ENCODE data around the gene ERVW-1.
"Not testable (repeated sequence)": the region's sequence is repeated elsewhere in the genome, so short reads cannot be mapped to it uniquely, and the experiment has no call there.

ERVW-1 gene

DNA sequence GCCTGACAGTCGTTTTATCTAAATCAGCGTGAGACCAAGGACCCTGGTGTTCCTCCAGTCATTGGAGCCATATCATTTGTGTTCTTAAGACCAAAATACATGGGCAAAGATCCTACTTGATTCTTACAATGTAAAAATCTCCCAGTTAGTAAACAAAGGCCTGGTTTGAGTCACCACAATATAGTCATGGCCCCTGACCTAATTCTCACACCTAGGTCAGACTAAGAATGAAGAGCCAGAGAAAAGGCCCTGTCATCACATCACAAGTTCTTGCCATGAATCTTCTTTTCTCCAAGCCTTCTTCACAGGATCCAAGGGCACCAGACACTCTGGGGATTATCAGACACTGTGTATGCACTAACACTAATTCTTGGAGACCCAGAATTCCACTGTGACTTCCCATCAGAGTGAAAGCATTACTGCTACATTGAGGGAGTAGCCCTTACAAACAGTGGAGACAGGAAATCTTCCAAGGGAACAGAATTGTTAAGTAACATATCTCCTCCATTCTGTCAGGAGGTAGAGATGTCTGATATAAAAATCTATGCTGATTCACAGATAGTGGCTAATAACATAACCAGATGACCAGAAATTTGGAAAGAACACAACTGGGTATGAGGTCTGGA, 7.6 kb upstream of the ERVW-1 start:
- no peak overlapping the region for H3K4me3 ChIP-seq (ENCODE audit: control insufficient read depth, low read depth, low read length)
- DNase-seq (ENCODE audit: low read depth): peak; percentile 37
- no peak for TF ChIP-seq CTCF (conservative IDR thresholded peaks at IDR 0.05; ENCODE audit: control insufficient read depth, insufficient read depth, low read depth, low read length)

- not testable (repeated sequence) for H3K4me3 ChIP-seq (ENCODE audit: control insufficient read depth, low read depth, low read length); DNase-seq (ENCODE audit: low read depth)
These were observed 6.5 kb upstream of the ERVW-1 start for GRCh38 chr7:92484226-92484625.

DNA sequence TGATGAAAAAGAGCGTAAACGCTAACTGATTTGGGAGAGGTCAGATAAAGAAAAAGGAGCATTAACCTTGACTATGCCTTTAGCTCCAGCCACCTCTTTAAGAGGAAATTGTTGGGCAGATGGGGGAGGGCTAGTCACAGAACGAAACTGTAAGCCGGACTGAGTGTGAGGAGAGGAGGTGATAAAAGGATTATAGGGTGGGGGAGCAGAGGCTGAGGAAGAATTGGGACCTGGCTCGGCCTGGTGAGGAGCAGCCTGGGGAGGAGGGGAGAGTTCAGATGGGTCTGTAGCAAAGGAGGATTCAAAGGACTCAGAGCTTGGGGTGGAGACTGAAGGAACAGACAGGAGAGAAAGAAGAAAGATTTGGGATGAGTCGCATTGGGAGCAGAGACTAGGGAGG, 5.9 kb upstream of the ERVW-1 start:
- H3K4me3 ChIP-seq (ENCODE audit: control insufficient read depth, low read depth, low read length); DNase-seq (ENCODE audit: low read depth): not testable (repeated sequence)

- not testable (repeated sequence) for DNase-seq (ENCODE audit: low read depth); H3K4me3 ChIP-seq (ENCODE audit: control insufficient read depth, low read depth, low read length)
These were observed 1.4 kb upstream of the ERVW-1 start for GRCh38 chr7:92479146-92479545.

- TF ChIP-seq CTCF (conservative IDR thresholded peaks at IDR 0.05; ENCODE audit: control insufficient read depth, insufficient read depth, low read depth, low read length): no peak
- DNase-seq (ENCODE audit: low read depth): no peak
- H3K4me3 ChIP-seq (ENCODE audit: control insufficient read depth, low read depth, low read length): no peak overlapping the region
These were observed 965 bp upstream of the ERVW-1 start for GRCh38 chr7:92478711-92479110.

DNA sequence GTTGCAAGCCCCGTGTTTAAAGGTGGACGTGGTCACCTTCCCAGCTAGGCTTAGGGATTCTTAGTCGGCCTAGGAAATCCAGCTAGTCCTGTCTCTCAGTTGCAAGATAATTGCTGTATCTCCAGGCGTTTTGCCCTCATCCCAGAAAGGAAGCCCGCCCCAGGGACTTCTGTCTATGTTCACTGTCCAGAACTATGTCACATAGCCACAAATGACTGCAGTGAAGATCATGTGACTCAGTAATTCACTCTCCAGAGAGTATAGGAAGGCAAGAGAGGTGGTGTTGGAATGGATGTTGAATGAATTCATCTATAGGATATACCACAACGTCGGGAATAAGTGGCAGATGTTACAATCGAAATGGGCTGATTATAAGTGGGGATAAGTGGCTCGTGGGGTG, 349 bp upstream of the ERVW-1 start:
- no peak for DNase-seq (ENCODE audit: low read depth)
- TF ChIP-seq CTCF (conservative IDR thresholded peaks at IDR 0.05; ENCODE audit: control insufficient read depth, insufficient read depth, low read depth, low read length): no peak
- H3K4me3 ChIP-seq (ENCODE audit: control insufficient read depth, low read depth, low read length): no peak overlapping the region

GRCh38 chr7:92475851-92476590, 1.7 kb downstream of the ERVW-1 start:
- not testable (repeated sequence) for DNase-seq (ENCODE audit: low read depth); H3K4me3 ChIP-seq (ENCODE audit: control insufficient read depth, low read depth, low read length)

DNA sequence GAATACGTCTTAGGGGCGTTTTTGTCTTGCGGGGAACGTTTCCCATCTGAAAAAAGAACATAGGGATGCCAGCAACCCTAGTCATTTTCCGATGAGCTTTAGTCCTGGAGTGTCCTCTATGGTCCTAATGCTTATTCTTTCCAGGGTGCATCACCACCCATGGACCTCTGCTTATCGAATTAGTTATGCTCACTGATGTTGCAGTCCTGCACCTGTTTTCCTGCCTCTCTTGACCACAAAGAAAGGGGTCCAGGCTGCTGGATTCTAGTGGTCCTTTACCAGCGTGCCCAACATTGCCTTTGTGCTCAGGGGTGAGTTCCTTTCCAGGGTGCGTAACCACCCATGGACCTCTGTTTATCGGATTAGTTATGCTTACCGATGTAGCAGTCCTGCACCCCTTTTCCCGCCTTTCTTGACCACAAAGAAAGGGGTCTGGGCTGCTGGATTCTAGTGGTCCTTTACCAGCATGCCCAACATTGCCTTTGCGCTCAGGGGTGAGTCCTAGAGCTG, 2.4 kb downstream of the ERVW-1 start:
- H3K4me3 ChIP-seq (ENCODE audit: control insufficient read depth, low read depth, low read length); DNase-seq (ENCODE audit: low read depth): not testable (repeated sequence)

DNA sequence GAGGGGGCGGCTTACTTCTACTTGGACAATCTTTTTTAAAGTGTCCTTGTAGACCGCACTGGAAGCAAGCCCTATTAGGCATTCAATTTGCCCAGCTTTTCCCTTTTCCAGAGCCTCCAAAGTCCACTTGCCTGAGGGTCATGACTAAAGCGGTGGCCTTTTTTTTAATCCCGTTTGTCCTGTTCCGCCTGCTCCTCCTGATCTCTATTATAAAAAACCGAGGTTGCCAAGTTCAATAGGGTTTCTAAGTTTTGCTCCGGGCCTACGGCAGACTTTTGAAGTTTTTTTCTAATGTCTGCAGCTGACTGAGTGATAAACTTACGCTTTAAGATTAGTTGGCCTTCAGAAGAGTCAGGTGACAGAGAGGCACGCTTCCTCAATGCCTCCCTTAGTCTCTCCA, 3.8 kb downstream of the ERVW-1 start:
- not testable (repeated sequence) for DNase-seq (ENCODE audit: low read depth); H3K4me3 ChIP-seq (ENCODE audit: control insufficient read depth, low read depth, low read length)

- H3K4me3 ChIP-seq (ENCODE audit: control insufficient read depth, low read depth, low read length); DNase-seq (ENCODE audit: low read depth): not testable (repeated sequence)
These were observed 9.2 kb downstream of the ERVW-1 start for GRCh38 chr7:92468589-92468988.

Measured in fibroblast of mammary gland (primary cell).